Mesenchymal stem cell (in vitro differentiated cells and primary cell): ENCODE measurements around the gene ZSCAN12.

Experiments
- DNase-seq: peaks from one replicate; pipeline ENCODE4 v3.0.0-alpha.2; 2013
- H2AFZ ChIP-seq: one replicate; pipeline ENCODE4 v1.6.1; 2013; ENCODE audit warnings: low read depth, mild to moderate bottlenecking, control low read depth, inconsistent platforms, low read length, moderate library complexity
- H2AK5ac ChIP-seq: 2 replicates; pipeline ENCODE4 v1.6.1; 2013; ENCODE audit warnings: low read length, moderate library complexity, mild to moderate bottlenecking, inconsistent platforms; ENCODE audit not compliant: severe bottlenecking
- H2BK120ac ChIP-seq: one replicate; pipeline ENCODE4 v1.6.1; 2013; ENCODE audit warnings: low read depth, mild to moderate bottlenecking, inconsistent platforms, low read length, moderate library complexity
- H2BK12ac ChIP-seq, 2 experiments: one replicate each; pipeline ENCODE4 v1.6.1; 2013; ENCODE audit warnings: inconsistent platforms in 2 of 2, low read length in 2 of 2, mild to moderate bottlenecking in 2 of 2, moderate library complexity in 2 of 2, control low read depth in 1 of 2
- H2BK15ac ChIP-seq: one replicate; pipeline ENCODE4 v1.6.1; 2013; ENCODE audit warnings: mild to moderate bottlenecking, low read depth, inconsistent platforms; ENCODE audit not compliant: poor library complexity, severe bottlenecking
- H2BK5ac ChIP-seq: 2 replicates; pipeline ENCODE4 v1.6.1; 2013; ENCODE audit warnings: low read depth, mild to moderate bottlenecking, low read length, control low read depth, inconsistent platforms; ENCODE audit not compliant: poor library complexity, severe bottlenecking
- H3K14ac ChIP-seq, 2 experiments: one replicate each; pipeline ENCODE4 v1.6.1; 2013; ENCODE audit warnings: inconsistent platforms in 2 of 2, low read length in 2 of 2, control low read depth in 1 of 2, mild to moderate bottlenecking in 1 of 2, moderate library complexity in 1 of 2
- H3K18ac ChIP-seq, 2 experiments: one replicate each; pipeline ENCODE4 v1.6.1; 2013; ENCODE audit warnings: inconsistent platforms in 2 of 2, low read length in 2 of 2, control low read depth in 1 of 2, low read depth in 1 of 2, mild to moderate bottlenecking in 1 of 2
- H3K23ac ChIP-seq, 2 experiments: one replicate each; pipeline ENCODE4 v1.6.1; 2013; ENCODE audit warnings: inconsistent platforms in 2 of 2, low read length in 2 of 2, mild to moderate bottlenecking in 2 of 2, moderate library complexity in 2 of 2, control low read depth in 1 of 2
- H3K27ac ChIP-seq: 2 replicates; pipeline ENCODE4 v1.5.1; 2013; ENCODE audit warnings: mild to moderate bottlenecking, moderate library complexity, low read length, control low read depth, inconsistent platforms; ENCODE audit not compliant: poor library complexity, severe bottlenecking
- H3K27me3 ChIP-seq, 2 experiments: 2 replicates each; pipeline versions ENCODE4 v1.6.1 to v1.7.0; 2013; ENCODE audit warnings: low read length in 2 of 2, mild to moderate bottlenecking in 2 of 2, moderate library complexity in 2 of 2, control low read depth in 1 of 2, inconsistent platforms in 1 of 2; ENCODE audit not compliant: control insufficient read depth in 1 of 2, insufficient read depth in 1 of 2
- H3K36me3 ChIP-seq, 2 experiments: 2 replicates each; pipeline versions ENCODE4 v1.6.1 to v1.7.0; 2013; ENCODE audit warnings: low read length in 2 of 2, control low read depth in 1 of 2, inconsistent platforms in 1 of 2, low read depth in 1 of 2, mild to moderate bottlenecking in 1 of 2; ENCODE audit not compliant: insufficient read depth in 2 of 2, control insufficient read depth in 1 of 2
- H3K4ac ChIP-seq, 2 experiments: one replicate each; pipeline ENCODE4 v1.6.1; 2013; ENCODE audit warnings: inconsistent platforms in 2 of 2, low read length in 2 of 2, mild to moderate bottlenecking in 2 of 2, moderate library complexity in 2 of 2, control low read depth in 1 of 2, low read depth in 1 of 2
- H3K4me1 ChIP-seq: 2 replicates; pipeline ENCODE4 v1.6.1; 2013; ENCODE audit warnings: low read depth, low read length, control low read depth; ENCODE audit not compliant: control insufficient read depth, insufficient read depth
- H3K4me2 ChIP-seq: 2 replicates; pipeline ENCODE4 v1.6.1; 2013; ENCODE audit warnings: low read length, mild to moderate bottlenecking, inconsistent platforms; ENCODE audit not compliant: poor library complexity, severe bottlenecking
- H3K4me3 ChIP-seq, 2 experiments: 2 replicates each; pipeline versions ENCODE4 v1.5.1 to v1.7.0; 2013; ENCODE audit warnings: low read length in 2 of 2, mild to moderate bottlenecking in 2 of 2, control low read depth in 1 of 2, low read depth in 1 of 2; ENCODE audit not compliant: insufficient read depth in 1 of 2
- H3K79me1 ChIP-seq: replicated peaks from 2 replicates; pipeline ENCODE4 v1.6.1; 2013; ENCODE audit warnings: mild to moderate bottlenecking, control low read depth, low read length, inconsistent platforms; ENCODE audit not compliant: poor library complexity, severe bottlenecking
- H3K9ac ChIP-seq: 2 replicates; pipeline ENCODE4 v1.7.0; 2013; ENCODE audit warnings: mild to moderate bottlenecking, low read length, moderate library complexity
- H3K9me3 ChIP-seq: 2 replicates; pipeline ENCODE4 v1.7.0; 2013; ENCODE audit warnings: mild to moderate bottlenecking, low read length; ENCODE audit not compliant: control insufficient read depth
- H4K8ac ChIP-seq: one replicate; pipeline ENCODE4 v1.6.1; 2013; ENCODE audit warnings: inconsistent platforms, mild to moderate bottlenecking, low read length, moderate library complexity
- H4K91ac ChIP-seq: one replicate; pipeline ENCODE4 v1.6.1; 2013; ENCODE audit warnings: mild to moderate bottlenecking, low read length, inconsistent platforms
- WGBS: methylation state at CpG from one replicate; pipeline ENCODE4 v1.1.7; 2013; ENCODE audit warnings: mixed read lengths; 5-methylcytosine and 5-hydroxymethylcytosine counted together

Gene ZSCAN12

GRCh38 chr6:28400122-28400451 is 540 bp upstream of the ZSCAN12 start:
- H3K36me3 ChIP-seq, result peaks cover 9 to 27% of the 10 kb centered on the region in 2 experiments
- H3K27ac ChIP-seq, result peak overlapping the region; percentile 79
- H3K18ac ChIP-seq, result peak overlapping the region; percentile 77 to 80
- H3K9ac ChIP-seq, result peak overlapping the region; percentile 94
- H3K4ac ChIP-seq, result peak overlapping the region in 1 of 2 experiments; percentile 78
- no peak overlapping the region for H2BK12ac ChIP-seq
- peak overlapping the region; percentile 86 for H2AFZ ChIP-seq
- H2BK5ac ChIP-seq, result no peak overlapping the region
- peaks cover 6% of the 10 kb centered on the region for H3K79me1 ChIP-seq
- H3K27me3 ChIP-seq, result peaks cover 0 to 9% of the 10 kb centered on the region in 2 experiments
- WGBS, result 0% methylated on average over 3 of the region's 8 CpGs
- DNase-seq, result no peak
- no peaks in the 10 kb centered on the region for H3K9me3 ChIP-seq
- peak overlapping the region; percentile 97 for H4K8ac ChIP-seq
- no peak overlapping the region for H4K91ac ChIP-seq
- peak overlapping the region; percentile 82 to 90 for H3K4me3 ChIP-seq
- H2BK120ac ChIP-seq, result no peak overlapping the region
- no peak overlapping the region for H2AK5ac ChIP-seq
- H3K14ac ChIP-seq, result no peak overlapping the region
- H3K4me2 ChIP-seq, result peak overlapping the region; percentile 73
- H2BK15ac ChIP-seq, result no peak overlapping the region
- peaks cover 6% of the 10 kb centered on the region for H3K4me1 ChIP-seq
- H3K23ac ChIP-seq, result no peak overlapping the region

GRCh38 chr6:28395918-28396317 is 3.6 kb downstream of the ZSCAN12 start:
- H2BK15ac ChIP-seq, result no peak overlapping the region
- H3K14ac ChIP-seq, result no peak overlapping the region
- no peak overlapping the region for H2BK12ac ChIP-seq
- no peaks in the 10 kb centered on the region for H3K9me3 ChIP-seq
- peaks cover 10 to 58% of the 10 kb centered on the region in 2 experiments for H3K36me3 ChIP-seq
- H3K18ac ChIP-seq, result no peak overlapping the region
- no peak overlapping the region for H2AK5ac ChIP-seq
- H3K23ac ChIP-seq, result no peak overlapping the region
- H3K4me1 ChIP-seq, result peaks cover 6% of the 10 kb centered on the region
- no peak overlapping the region for H4K91ac ChIP-seq
- no peak for DNase-seq
- WGBS, result no CpG with 5 or more reads among the region's 4 CpGs
- H2BK5ac ChIP-seq, result no peak overlapping the region
- H3K9ac ChIP-seq, result no peak overlapping the region
- H3K79me1 ChIP-seq, result peaks cover 12% of the 10 kb centered on the region
- no peak overlapping the region for H3K4ac ChIP-seq
- no peaks in the 10 kb centered on the region for H3K27me3 ChIP-seq
- no peak overlapping the region for H4K8ac ChIP-seq
- H3K4me3 ChIP-seq, result no peak overlapping the region
- no peak overlapping the region for H2BK120ac ChIP-seq
- H3K27ac ChIP-seq, result no peak overlapping the region
- H3K4me2 ChIP-seq, result no peak overlapping the region
- H2AFZ ChIP-seq, result no peak overlapping the region

GRCh38 chr6:28393912-28394662 is 5.5 kb downstream of the ZSCAN12 start:
- peaks cover 6% of the 10 kb centered on the region for H3K4me1 ChIP-seq
- no peaks in the 10 kb centered on the region for H3K9me3 ChIP-seq
- no peak overlapping the region for H3K4me2 ChIP-seq
- H3K36me3 ChIP-seq, result peaks cover 15 to 76% of the 10 kb centered on the region in 2 experiments
- no peak overlapping the region for H3K4me3 ChIP-seq
- peak; percentile 30 for DNase-seq
- H2BK5ac ChIP-seq, result no peak overlapping the region
- no peak overlapping the region for H3K4ac ChIP-seq
- peak overlapping the region; percentile 3 for H3K9ac ChIP-seq
- no peak overlapping the region for H3K18ac ChIP-seq
- no peak overlapping the region for H4K8ac ChIP-seq
- H3K27me3 ChIP-seq, result no peaks in the 10 kb centered on the region
- H4K91ac ChIP-seq, result no peak overlapping the region
- H3K14ac ChIP-seq, result no peak overlapping the region
- H3K27ac ChIP-seq, result no peak overlapping the region
- peaks cover 20% of the 10 kb centered on the region for H3K79me1 ChIP-seq
- H2BK12ac ChIP-seq, result no peak overlapping the region
- no peak overlapping the region for H2AFZ ChIP-seq
- H2BK15ac ChIP-seq, result no peak overlapping the region
- no peak overlapping the region for H3K23ac ChIP-seq
- H2AK5ac ChIP-seq, result no peak overlapping the region
- no peak overlapping the region for H2BK120ac ChIP-seq
- 97% methylated on average over 5 of the region's 5 CpGs for WGBS

GRCh38 chr6:28390688-28391087 is 8.9 kb downstream of the ZSCAN12 start:
- Histone ChIP-seq H4K8ac (no peak overlapping the region), H3K14ac (no peak overlapping the region), H3K79me1 (peaks cover 27% of the 10 kb centered on the region)

More at GRCh38 chr6:28390688-28391087, 8.9 kb downstream of the ZSCAN12 start:
- H2BK15ac ChIP-seq, result no peak overlapping the region
- H3K27me3 ChIP-seq, result no peaks in the 10 kb centered on the region
- no peak overlapping the region for H3K9ac ChIP-seq
- no peak overlapping the region for H3K4ac ChIP-seq
- no peak overlapping the region for H3K4me3 ChIP-seq
- no peak overlapping the region for H2BK120ac ChIP-seq
- no peak overlapping the region for H2BK12ac ChIP-seq
- H3K23ac ChIP-seq, result no peak overlapping the region
- H3K18ac ChIP-seq, result no peak overlapping the region
- no peaks in the 10 kb centered on the region for H3K4me1 ChIP-seq
- no peak overlapping the region for H4K91ac ChIP-seq
- WGBS, result 97% methylated on average over 4 of the region's 8 CpGs
- H2BK5ac ChIP-seq, result no peak overlapping the region
- H3K36me3 ChIP-seq, result peaks cover 14 to 79% of the 10 kb centered on the region in 2 experiments
- no peak for DNase-seq
- H3K4me2 ChIP-seq, result no peak overlapping the region
- no peak overlapping the region for H2AFZ ChIP-seq
- no peak overlapping the region for H3K27ac ChIP-seq
- H3K9me3 ChIP-seq, result no peaks in the 10 kb centered on the region
- no peak overlapping the region for H2AK5ac ChIP-seq
